ENCODE results near the gene TPK1.

The TPK1 gene

DNA sequence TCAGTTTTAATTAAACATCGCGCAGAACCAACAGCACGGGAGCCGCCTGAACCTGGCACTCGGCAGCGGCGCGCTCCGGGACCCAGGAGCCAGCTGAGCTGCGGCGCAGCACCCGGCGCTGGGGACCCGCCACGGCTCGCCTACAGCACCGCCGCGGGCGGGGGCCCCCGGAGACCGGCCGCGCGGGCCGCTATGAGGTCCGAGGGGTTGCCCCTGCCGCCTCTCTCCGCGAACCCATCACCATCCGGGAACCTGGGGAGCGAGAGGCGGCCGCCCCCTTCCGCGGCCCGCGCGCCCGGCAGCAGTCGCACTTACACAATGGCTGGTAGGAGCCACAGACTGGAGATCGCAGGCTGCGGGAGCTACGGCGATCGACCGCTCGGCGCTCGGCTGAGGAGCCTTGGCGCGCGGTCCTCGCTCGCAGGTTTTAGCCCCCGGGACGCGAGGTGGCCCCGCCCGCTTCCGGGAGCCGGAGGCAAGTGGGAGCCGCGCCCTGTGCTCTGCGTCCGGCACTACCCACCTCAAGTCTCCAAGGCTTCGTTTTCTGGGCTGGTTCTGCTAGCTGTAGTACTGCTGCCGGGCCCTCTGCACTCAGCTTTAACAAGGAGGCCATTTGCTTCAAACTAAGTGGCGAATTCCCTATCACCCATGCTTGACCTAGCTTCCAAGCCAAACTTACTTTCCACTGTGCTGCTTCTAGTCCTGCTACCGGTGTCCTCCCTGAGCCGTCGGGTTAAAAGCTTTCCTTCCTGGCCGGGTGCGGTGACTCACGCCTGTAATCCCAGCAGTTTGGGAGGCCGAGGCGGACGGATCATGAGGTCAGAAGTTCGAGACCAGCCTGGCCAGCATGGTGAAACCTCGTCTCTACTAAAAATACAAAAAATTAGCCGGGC is at the start of gene TPK1:
Gene TPK1, minus strand, starts transcription at position 402 of the 893 bp plus-strand sequence. CDS start 451 bp downstream, outside the sequence.
- Histone ChIP-seq H3K36me3 (ENCODE audit: control insufficient read depth, insufficient read depth, low read length) (no peaks in the 10 kb centered on the region), H3K27ac (peak within 1 kb of the TSS; percentile 88), H3K4me2 (ENCODE audit: low read length) (peak within 1 kb of the TSS; percentile 68), H3K79me2 (no peaks in the 10 kb centered on the region), H3K27me3 (ENCODE audit: control insufficient read depth, insufficient read depth, low read length) (no peaks in the 10 kb centered on the region), H3K9me3 (ENCODE audit: control insufficient read depth, low read length) (peaks cover 4% of the 10 kb centered on the region), H3K9ac (peak within 1 kb of the TSS; percentile 65), H2AFZ (peak within 1 kb of the TSS; percentile 80), H3K4me3 (ENCODE audit: low read depth, low read length) (peak within 1 kb of the TSS; percentile 69), H3K4me1 (no peaks in the 10 kb centered on the region)
- TF ChIP-seq, protein P1, sequence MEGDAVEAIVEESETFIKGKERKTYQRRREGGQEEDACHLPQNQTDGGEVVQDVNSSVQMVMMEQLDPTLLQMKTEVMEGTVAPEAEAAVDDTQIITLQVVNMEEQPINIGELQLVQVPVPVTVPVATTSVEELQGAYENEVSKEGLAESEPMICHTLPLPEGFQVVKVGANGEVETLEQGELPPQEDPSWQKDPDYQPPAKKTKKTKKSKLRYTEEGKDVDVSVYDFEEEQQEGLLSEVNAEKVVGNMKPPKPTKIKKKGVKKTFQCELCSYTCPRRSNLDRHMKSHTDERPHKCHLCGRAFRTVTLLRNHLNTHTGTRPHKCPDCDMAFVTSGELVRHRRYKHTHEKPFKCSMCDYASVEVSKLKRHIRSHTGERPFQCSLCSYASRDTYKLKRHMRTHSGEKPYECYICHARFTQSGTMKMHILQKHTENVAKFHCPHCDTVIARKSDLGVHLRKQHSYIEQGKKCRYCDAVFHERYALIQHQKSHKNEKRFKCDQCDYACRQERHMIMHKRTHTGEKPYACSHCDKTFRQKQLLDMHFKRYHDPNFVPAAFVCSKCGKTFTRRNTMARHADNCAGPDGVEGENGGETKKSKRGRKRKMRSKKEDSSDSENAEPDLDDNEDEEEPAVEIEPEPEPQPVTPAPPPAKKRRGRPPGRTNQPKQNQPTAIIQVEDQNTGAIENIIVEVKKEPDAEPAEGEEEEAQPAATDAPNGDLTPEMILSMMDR (IDR thresholded peaks at IDR 0.05): no peak

DNA sequence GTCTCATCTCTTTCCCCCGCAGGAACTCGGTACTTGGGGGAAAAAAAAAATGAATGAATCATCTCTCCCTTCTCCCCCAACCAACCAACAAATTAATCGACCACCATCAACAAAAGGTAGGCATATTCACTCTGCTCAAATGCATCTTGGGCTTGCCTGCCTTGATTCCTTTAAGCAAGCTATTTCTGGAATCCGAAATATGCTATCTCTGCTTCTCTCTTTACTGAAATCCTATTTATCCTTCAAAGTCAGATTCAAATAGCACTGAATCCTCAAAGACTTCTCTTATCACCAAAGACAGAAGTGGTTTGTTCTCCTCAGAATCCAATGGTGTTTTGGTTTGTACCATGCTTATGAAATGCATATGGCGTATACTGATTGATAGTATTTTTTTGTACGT is 49.6 kb upstream of the TPK1 start:
- Histone ChIP-seq H3K4me3 (ENCODE audit: low read depth, low read length) (no peak overlapping the region), H3K4me2 (ENCODE audit: low read length) (no peak overlapping the region), H3K79me2 (no peaks in the 10 kb centered on the region), H3K36me3 (ENCODE audit: control insufficient read depth, insufficient read depth, low read length) (no peaks in the 10 kb centered on the region), H2AFZ (no peak overlapping the region), H3K9ac (no peak overlapping the region), H3K4me1 (peaks cover 6% of the 10 kb centered on the region), H3K27ac (no peak overlapping the region), H3K27me3 (ENCODE audit: control insufficient read depth, insufficient read depth, low read length) (no peaks in the 10 kb centered on the region), H3K9me3 (ENCODE audit: control insufficient read depth, low read length) (no peaks in the 10 kb centered on the region)
- TF ChIP-seq, protein P1 (IDR thresholded peaks at IDR 0.05): no peak

- Histone ChIP-seq H3K36me3 (ENCODE audit: control insufficient read depth, insufficient read depth, low read length) (no peaks in the 10 kb centered on the region), H2AFZ (no peak overlapping the region), H3K9me3 (ENCODE audit: control insufficient read depth, low read length) (no peaks in the 10 kb centered on the region), H3K27ac (no peak overlapping the region), H3K4me1 (peaks cover 8% of the 10 kb centered on the region), H3K27me3 (ENCODE audit: control insufficient read depth, insufficient read depth, low read length) (no peaks in the 10 kb centered on the region), H3K9ac (no peak overlapping the region), H3K79me2 (no peaks in the 10 kb centered on the region), H3K4me3 (ENCODE audit: low read depth, low read length) (no peak overlapping the region), H3K4me2 (ENCODE audit: low read length) (no peak overlapping the region)
- TF ChIP-seq, protein P1 (IDR thresholded peaks at IDR 0.05): no peak
Observed at GRCh38 chr7:144884896-144885295, 49.0 kb upstream of the TPK1 start.

DNA sequence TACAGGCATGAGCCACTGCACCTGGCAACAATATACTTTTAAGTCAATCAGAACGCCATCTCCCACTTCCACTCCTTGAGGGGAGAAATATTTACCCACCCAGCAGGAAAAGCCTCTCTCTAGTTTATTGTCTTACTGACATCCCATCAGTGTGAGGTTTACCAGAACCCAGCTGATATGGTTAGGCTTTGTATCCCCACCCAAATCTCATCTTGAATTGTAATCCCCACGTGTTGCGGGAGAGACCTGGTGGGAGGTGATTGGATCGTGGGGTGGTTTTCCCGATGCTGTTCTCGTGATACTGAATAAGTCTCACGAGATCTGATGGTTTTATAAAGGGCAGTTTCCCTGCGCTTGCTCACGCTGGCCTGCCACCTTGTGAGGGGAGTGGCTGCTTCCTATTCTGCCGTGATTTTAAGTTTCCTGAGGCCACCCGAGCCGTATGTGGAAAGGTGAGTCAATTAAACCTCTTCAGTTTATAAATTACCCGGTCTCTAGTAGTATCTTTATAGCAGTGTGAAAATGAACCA is 37.5 kb upstream of the TPK1 start:
- Histone ChIP-seq H3K36me3 (ENCODE audit: control insufficient read depth, insufficient read depth, low read length) (no peaks in the 10 kb centered on the region), H3K4me1 (peaks cover 18% of the 10 kb centered on the region)

More for the DNA sequence above, 37.5 kb upstream of the TPK1 start:
- Histone ChIP-seq H3K9ac (no peak overlapping the region), H3K4me3 (ENCODE audit: low read depth, low read length) (no peak overlapping the region), H3K27me3 (ENCODE audit: control insufficient read depth, insufficient read depth, low read length) (no peaks in the 10 kb centered on the region), H3K4me2 (ENCODE audit: low read length) (no peak overlapping the region), H3K79me2 (no peaks in the 10 kb centered on the region), H3K27ac (no peak overlapping the region), H2AFZ (peak overlapping the region; percentile 10), H3K9me3 (ENCODE audit: control insufficient read depth, low read length) (no peaks in the 10 kb centered on the region)
- TF ChIP-seq, protein P1 (IDR thresholded peaks at IDR 0.05): no peak
